HepG2 (cell line): ENCODE data around the gene GINS2. TPM values are rescaled to one million over a fixed set of nuclear protein-coding genes. Genes with fewer than 3 reads are reported as not detected.

Experiments used
- ATAC-seq: fragments of 200-7000 bp; cut with Tn5 transposase; 3 replicates; pipeline ENCODE4 v1.9.1; 2020; ENCODE audit warnings: mild to moderate bottlenecking, moderate library complexity
- BruUV-seq: library from RNA; stranded (reverse); fragments of 400-500 nt; replicated peaks from 2 replicates; lab custom pipeline; 2021; lab: Mats Ljungman, UMichigan
- CTCF ChIA-PET: fragments of 300-600 bp; formaldehyde crosslinking; extraction: SDS; loops from one replicate; lab custom pipeline; 2021; ENCODE audit warnings: low total read pairs, inconsistent platforms, low intra/inter-chr PET ratio; lab: Yijun Ruan, JAX
- POLR2A ChIA-PET: fragments of 350-600 bp; sonication (Branson Sonifier 250); formaldehyde crosslinking; loops from one replicate; lab custom pipeline; 2020; ENCODE audit warnings: antibody characterized with exemption, inconsistent platforms; lab: Yijun Ruan, JAX
- DNase-seq: peaks from one replicate; pipeline ENCODE4 v3.0.0-alpha.2; 2015; ENCODE audit warnings: low spot score
- FAIRE-seq: peaks from 3 replicates; lab custom pipeline; 2011; peaks lifted over from hg19 to GRCh38; lab: Jason Lieb, UNC
- H2AFZ ChIP-seq: one replicate; pipeline ENCODE4 v1.6.1; 2011; ENCODE audit warnings: low read length, inconsistent platforms
- H3K27ac ChIP-seq: fragments of 300-600 bp; 3 replicates; pipeline ENCODE4 v1.8.0; 2011; ENCODE audit warnings: mixed run types, mild to moderate bottlenecking, mixed read lengths, low read length, inconsistent platforms; ENCODE audit not compliant: insufficient read depth; ENCODE audit errors: extremely low read length
- H3K27me3 ChIP-seq, 2 experiments: fragments of 200-600 bp in 1 of 2; 2 replicates in 1 of 2; 3 replicates in 1 of 2; pipeline versions ENCODE4 v1.6.0 to v1.8.0; 2011; ENCODE audit warnings: low read length in 2 of 2, mild to moderate bottlenecking in 2 of 2, moderate library complexity in 2 of 2, inconsistent platforms in 1 of 2; ENCODE audit not compliant: insufficient read depth in 2 of 2, control insufficient read depth in 1 of 2
- H3K36me3 ChIP-seq, 2 experiments: fragments of 200-600 bp in 1 of 2; replicated peaks in 1 of 2; 2 replicates in 1 of 2; 3 replicates in 1 of 2; pipeline versions ENCODE4 v1.5.1 to v1.8.0; 2011; ENCODE audit warnings: low read length in 2 of 2, inconsistent platforms in 1 of 2; ENCODE audit not compliant: insufficient read depth in 2 of 2, control insufficient read depth in 1 of 2
- H3K4me1 ChIP-seq: 2 replicates; pipeline ENCODE4 v1.5.1; 2012; ENCODE audit warnings: low read length, inconsistent platforms; ENCODE audit not compliant: insufficient read depth
- H3K4me2 ChIP-seq: 2 replicates; pipeline ENCODE4 v1.6.0; 2011; ENCODE audit warnings: low read depth, low read length, inconsistent platforms
- H3K4me3 ChIP-seq, 3 experiments: fragments of 200-600 bp in 1 of 3; sonication (generic), shearing (Covaris generic) in 1 of 3; replicated peaks in 1 of 3; 2 replicates each; pipeline ENCODE4 v1.5.1; 2011 to 2016; ENCODE audit warnings: low read length in 3 of 3, inconsistent platforms in 2 of 3, low read depth in 2 of 3, mild to moderate bottlenecking in 2 of 3, control low read depth in 1 of 3, mixed read lengths in 1 of 3; ENCODE audit not compliant: insufficient read depth in 1 of 3
- H3K79me2 ChIP-seq: one replicate; pipeline ENCODE4 v1.6.1; 2011; ENCODE audit warnings: low read length, inconsistent platforms; ENCODE audit not compliant: insufficient read depth
- H3K9ac ChIP-seq: 2 replicates; pipeline ENCODE4 v1.6.0; 2011; ENCODE audit warnings: mild to moderate bottlenecking, low read depth, low read length, inconsistent platforms; ENCODE audit not compliant: insufficient read depth
- H3K9me3 ChIP-seq: 2 replicates; pipeline ENCODE4 v1.5.1; 2012; ENCODE audit warnings: mild to moderate bottlenecking, low read length
- H4K20me1 ChIP-seq: 2 replicates; pipeline ENCODE4 v1.6.0; 2011; ENCODE audit warnings: inconsistent platforms, mild to moderate bottlenecking, low read length, moderate library complexity; ENCODE audit not compliant: insufficient read depth
- STAG1 ChIP-seq: sonication (generic); formaldehyde crosslinking; IDR thresholded peaks from 2 replicates; pipeline ENCODE4 v1.4.0; 2020; ENCODE audit warnings: missing genetic modification reagents
- ZNF44 ChIP-seq: sonication (generic); formaldehyde crosslinking; IDR thresholded peaks from 2 replicates; pipeline ENCODE4 v1.5.1; 2020; ENCODE audit warnings: mild to moderate bottlenecking, missing genetic modification reagents
- ZNF768 ChIP-seq: sonication (generic); formaldehyde crosslinking; IDR thresholded peaks from 2 replicates; pipeline ENCODE4 v1.4.0; 2020; ENCODE audit warnings: missing genetic modification reagents
- WGBS: methylation state at CpG from one replicate; pipeline ENCODE4 v1.1.6; 2017; ENCODE audit warnings: low lambda C conversion rate; 5-methylcytosine and 5-hydroxymethylcytosine counted together
- in situ Hi-C: cut with HindIII; loops from 2 replicates; pipeline ENCODE4 v1.10.0; 2017; ENCODE audit warnings: low pct_unique_long_range_greater_than_20kb; ENCODE audit not compliant: extremely low pct_ligation_motif_present
- intact Hi-C: fragments of 100-400 bp; cut with micrococcal nuclease; formaldehyde crosslinking; loops from one replicate; pipeline ENCODE4 v1.10.0; 2022; ENCODE audit not compliant: unreplicated experiment
- polyA plus RNA-seq, 8 experiments: library from polyadenylated mRNA; depleted of rRNA in 3 of 8; stranded (reverse) in 7 of 8; unstranded in 1 of 8; fragments of >200 nt; fragmentation: Illumina TruSeq in 4 of 8; extraction: Trizol in 4 of 8; gene quantifications; 2 replicates each; pipeline versions ENCODE4 v1.2.1 to v1.2.3, GENCODE V29; 2011 to 2016; ENCODE audit warnings: low read depth in 4 of 8, missing spikeins in 1 of 8, mixed read lengths in 1 of 8; ENCODE audit not compliant: insufficient read depth in 1 of 8
- total RNA-seq, 5 experiments: library from RNA; depleted of rRNA; stranded (reverse); fragments of >200 nt; fragmentation: Illumina TruSeq; extraction: Trizol; gene quantifications; 2 replicates each; pipeline ENCODE4 v1.2.3, GENCODE V29; 2016; ENCODE audit warnings: low read depth in 1 of 5
- TF ChIP-seq, protein P1 (sequence below): sonication (generic); formaldehyde crosslinking; conservative IDR thresholded peaks from 2 replicates; pipeline ENCODE4 v1.4.0; 2020; ENCODE audit warnings: missing genetic modification reagents

Gene GINS2
- total and polyA plus RNA-seq, 2 of the 13 experiments (the other 11 are each of a cell fraction or from before 2014, with no cell fraction given), result 10.6 to 48.3 TPM

DNA sequence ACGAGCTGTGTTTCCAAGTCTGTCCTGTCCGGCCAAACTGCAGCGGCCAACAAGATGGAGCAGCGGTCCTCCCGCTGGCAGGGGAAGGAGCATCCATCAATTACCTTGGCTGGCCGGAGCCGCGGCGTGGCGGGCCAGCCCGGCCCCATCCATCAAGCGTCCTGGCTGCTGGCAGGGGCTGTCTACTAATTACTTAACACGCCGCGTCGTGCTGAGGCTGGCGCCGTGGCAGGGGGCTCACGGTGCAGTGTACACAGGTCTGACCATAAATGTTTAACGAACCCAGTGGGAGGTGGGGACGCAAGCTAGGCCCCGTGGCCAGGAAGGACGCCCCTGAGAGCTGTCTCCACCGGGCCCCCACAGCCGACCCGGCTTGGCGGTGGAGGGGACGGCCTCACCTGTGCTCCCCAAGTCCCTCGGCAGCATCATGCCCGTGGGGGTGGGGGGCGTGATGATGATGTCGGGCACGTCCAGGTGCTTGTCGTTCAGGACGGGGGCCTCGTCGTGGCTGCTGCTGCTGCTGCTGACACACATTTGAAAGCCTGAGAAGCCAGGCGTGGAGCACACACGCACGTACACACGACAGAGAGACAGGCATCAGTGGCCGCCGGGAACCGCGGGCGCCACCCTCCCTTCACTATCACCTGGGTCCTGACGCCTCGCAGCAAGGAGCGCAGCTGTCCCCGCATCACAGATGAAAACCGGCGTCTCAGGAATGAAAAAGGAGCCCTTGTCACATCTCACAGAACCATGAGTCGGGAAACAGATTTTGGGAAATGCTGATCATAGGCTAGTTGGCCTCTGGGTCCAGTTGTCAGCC lies 21.2 kb upstream of the GINS2 start:
- H3K4me3 ChIP-seq, result no peak overlapping the region
- no peak overlapping the region for H3K9ac ChIP-seq
- DNase-seq, result no peak
- H2AFZ ChIP-seq, result no peak overlapping the region
- H3K4me1 ChIP-seq, result no peaks in the 10 kb centered on the region
- H3K27me3 ChIP-seq, result peaks cover 6 to 13% of the 10 kb centered on the region in 2 experiments; a peak in 3 of 5 replicates
- no peak for ATAC-seq
- H3K36me3 ChIP-seq, result no peaks in the 10 kb centered on the region
- H3K4me2 ChIP-seq, result no peak overlapping the region
- FAIRE-seq, result no peak
- no peak for TF ChIP-seq ZNF44 (CRISPR knock-in tag)
- peak; percentile 21; the same call in 1 of the 2 replicates for TF ChIP-seq STAG1
- POLR2A ChIA-PET, result no interaction called here
- CTCF ChIA-PET, result no interaction called here
- BruUV-seq, result no TSS peak
- H3K9me3 ChIP-seq, result peaks cover 7% of the 10 kb centered on the region
- H4K20me1 ChIP-seq, result no peaks in the 10 kb centered on the region
- in situ Hi-C loops (no loop called here), intact Hi-C loops (loop anchor here (10.0 kb wide), 1 partner anchor 315 kb away; no protein-coding TSS in a partner anchor)
- no peaks in the 10 kb centered on the region for H3K79me2 ChIP-seq
- 78% methylated on average over 45 of the region's 53 CpGs for WGBS
- H3K27ac ChIP-seq, result no peak overlapping the region

DNA sequence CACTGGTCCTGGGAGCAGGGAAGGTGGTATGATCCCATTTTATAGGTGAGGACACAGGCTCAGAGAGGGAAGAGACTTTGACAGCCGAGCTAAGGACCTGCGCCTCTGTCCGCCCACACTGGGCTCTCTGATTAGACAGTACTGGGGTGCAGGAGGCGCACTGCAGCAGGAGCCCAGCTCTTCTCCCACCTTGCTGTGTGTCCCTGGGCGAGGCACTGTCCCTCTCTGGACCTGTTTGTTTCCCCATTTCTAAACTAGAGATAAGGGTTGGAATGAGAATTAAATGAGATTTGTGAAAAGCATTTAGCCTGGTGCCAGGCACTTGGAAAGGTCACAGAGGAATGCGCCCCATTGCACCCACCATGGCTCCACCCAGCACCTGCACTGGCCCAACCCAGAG lies 19.6 kb upstream of the GINS2 start:
- Histone ChIP-seq H3K27me3 (peaks cover 6 to 16% of the 10 kb centered on the region in 2 experiments; a peak in 4 of 5 replicates), H3K9me3 (peaks cover 7% of the 10 kb centered on the region), H3K4me3 (no peak overlapping the region), H3K36me3 (no peaks in the 10 kb centered on the region), H3K4me2 (no peak overlapping the region), H2AFZ (no peak overlapping the region), H3K9ac (no peak overlapping the region), H3K27ac (no peak overlapping the region), H3K4me1 (no peaks in the 10 kb centered on the region), H3K79me2 (no peaks in the 10 kb centered on the region), H4K20me1 (no peaks in the 10 kb centered on the region)
- DNase-seq (no peak), ATAC-seq (no peak), FAIRE-seq (no peak)
- no TSS peak for BruUV-seq
- in situ Hi-C loops, result no loop called here
- intact Hi-C loops, result no loop called here
- 65% methylated on average over 6 of the region's 6 CpGs for WGBS
- ChIA-PET POLR2A (no interaction called here), CTCF (no interaction called here)
- TF ChIP-seq, protein P1, sequence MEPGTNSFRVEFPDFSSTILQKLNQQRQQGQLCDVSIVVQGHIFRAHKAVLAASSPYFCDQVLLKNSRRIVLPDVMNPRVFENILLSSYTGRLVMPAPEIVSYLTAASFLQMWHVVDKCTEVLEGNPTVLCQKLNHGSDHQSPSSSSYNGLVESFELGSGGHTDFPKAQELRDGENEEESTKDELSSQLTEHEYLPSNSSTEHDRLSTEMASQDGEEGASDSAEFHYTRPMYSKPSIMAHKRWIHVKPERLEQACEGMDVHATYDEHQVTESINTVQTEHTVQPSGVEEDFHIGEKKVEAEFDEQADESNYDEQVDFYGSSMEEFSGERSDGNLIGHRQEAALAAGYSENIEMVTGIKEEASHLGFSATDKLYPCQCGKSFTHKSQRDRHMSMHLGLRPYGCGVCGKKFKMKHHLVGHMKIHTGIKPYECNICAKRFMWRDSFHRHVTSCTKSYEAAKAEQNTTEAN (CRISPR knock-in tag), result no peak
- TF ChIP-seq ZNF768, result peak; percentile 95
